ENCODE results near the gene CYB5B. TPM values are rescaled to one million over a fixed set of nuclear protein-coding genes. Genes with fewer than 3 reads are reported as not detected.

The CYB5B gene
- total RNA-seq, 2 experiments from 2014 or later: 179 to 183 TPM

DNA sequence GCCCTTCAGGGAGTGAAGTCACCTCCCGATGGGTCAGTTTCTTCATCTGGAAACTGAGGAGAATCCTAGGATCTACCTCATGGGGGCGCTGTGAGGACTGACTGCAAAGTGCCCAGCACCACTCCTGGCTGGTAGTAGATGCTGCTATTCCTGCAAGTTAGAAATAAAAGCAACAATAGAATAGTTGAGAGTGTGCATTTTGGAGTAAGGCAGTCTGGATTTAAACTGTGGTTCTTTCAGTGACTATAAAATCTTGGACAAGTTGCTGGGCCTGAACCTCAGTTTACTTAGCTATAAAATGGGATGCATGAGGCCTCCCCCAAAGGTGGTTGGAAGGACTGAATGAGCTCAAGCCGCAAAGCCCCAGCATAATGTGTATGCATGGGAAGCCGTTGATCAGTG is 70.6 kb downstream of the CYB5B start:
- no peak for ATAC-seq
- DNase-seq: peak; percentile 52
- Mint-ChIP-seq H3K27ac (no peak overlapping the region), H3K9me3 (ENCODE audit: insufficient read depth) (no peaks in the 10 kb centered on the region), H3K27me3 (ENCODE audit: low read depth) (no peaks in the 10 kb centered on the region), H3K36me3 (ENCODE audit: low read depth) (no peaks in the 10 kb centered on the region), H3K4me1 (ENCODE audit: low read depth) (no peaks in the 10 kb centered on the region), H3K4me3 (no peak overlapping the region)
- CTCF ChIA-PET: interaction anchor here (1.4 kb wide), 1 partner anchor 30 kb away, joined by 3 read pairs; no protein-coding TSS in a partner anchor
- POLR2A ChIA-PET: no interaction called here

DNA sequence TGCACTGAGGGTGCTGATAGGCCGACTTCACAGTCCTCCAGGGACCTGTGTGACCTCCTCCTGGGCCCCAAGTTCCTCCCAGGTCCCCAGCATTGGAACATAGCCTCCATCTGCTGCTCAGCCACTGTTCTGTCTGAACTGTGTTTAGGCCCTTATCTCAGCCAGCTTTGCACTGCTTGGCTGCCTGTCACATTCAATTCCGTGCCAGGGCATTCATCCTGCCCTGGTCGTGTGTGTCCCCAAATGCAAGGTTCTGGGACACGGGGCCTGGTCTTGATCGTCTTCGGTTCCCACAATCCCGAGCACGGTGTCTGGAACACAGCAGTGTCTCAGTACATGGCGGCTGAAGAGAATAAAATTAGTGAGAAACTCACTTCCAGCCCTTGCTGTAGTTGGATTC is 71.4 kb downstream of the CYB5B start:
- H3K27ac Mint-ChIP-seq: no peak overlapping the region
- ATAC-seq: no peak
- H3K9me3 Mint-ChIP-seq (ENCODE audit: insufficient read depth): no peaks in the 10 kb centered on the region
- H3K4me3 Mint-ChIP-seq: no peak overlapping the region
- no peaks in the 10 kb centered on the region for H3K36me3 Mint-ChIP-seq (ENCODE audit: low read depth)
- no peaks in the 10 kb centered on the region for H3K27me3 Mint-ChIP-seq (ENCODE audit: low read depth)
- ChIA-PET CTCF (no interaction called here), POLR2A (no interaction called here)
- DNase-seq: no peak
- no peaks in the 10 kb centered on the region for H3K4me1 Mint-ChIP-seq (ENCODE audit: low read depth)

DNA sequence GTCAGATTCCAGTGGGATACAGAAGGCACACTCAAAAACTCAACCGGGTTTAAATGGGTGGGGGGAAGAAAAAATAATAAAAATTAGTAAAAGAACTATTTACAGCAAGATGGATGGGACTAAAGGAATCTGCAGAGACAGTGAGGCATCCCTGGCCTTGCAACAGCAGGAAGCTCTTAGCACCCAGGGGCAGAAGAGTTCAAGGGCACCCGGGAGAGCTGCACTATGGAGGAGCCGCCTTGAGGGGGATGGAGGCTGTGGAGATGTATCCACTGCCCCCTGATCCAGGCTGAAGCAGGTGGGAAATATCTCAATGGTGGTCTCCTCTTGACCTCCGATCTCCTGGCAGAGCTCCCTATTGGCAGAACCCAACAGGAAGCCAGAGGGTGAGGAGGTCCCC is 72.0 kb downstream of the CYB5B start:
- DNase-seq (no peak), ATAC-seq (no peak)

DNA sequence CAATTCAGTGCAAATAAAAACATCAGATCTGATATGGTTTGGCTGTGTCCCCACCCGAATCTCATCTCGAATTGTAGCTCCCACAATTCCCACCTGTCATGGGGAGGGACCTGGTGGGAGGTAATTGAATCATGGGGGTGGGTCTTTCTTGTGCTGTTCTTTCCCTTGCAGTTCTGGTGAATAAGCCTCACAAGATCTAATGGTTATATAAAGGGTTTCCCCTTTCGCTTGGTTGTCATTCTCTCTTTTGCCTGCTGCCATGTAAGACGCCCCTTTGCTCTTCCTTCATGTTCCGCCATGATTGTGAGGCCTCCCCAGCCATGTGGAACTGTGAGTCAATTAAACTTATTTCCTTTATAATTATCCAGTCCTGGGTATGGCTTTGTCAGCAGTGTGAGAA is 72.5 kb downstream of the CYB5B start:
- DNase-seq: no peak
- ChIA-PET CTCF (no interaction called here), POLR2A (no interaction called here)
- no peaks in the 10 kb centered on the region for H3K9me3 Mint-ChIP-seq (ENCODE audit: insufficient read depth)
- H3K36me3 Mint-ChIP-seq (ENCODE audit: low read depth): no peaks in the 10 kb centered on the region
- H3K27me3 Mint-ChIP-seq (ENCODE audit: low read depth): no peaks in the 10 kb centered on the region
- no peak overlapping the region for H3K4me3 Mint-ChIP-seq
- H3K27ac Mint-ChIP-seq: no peak overlapping the region
- H3K4me1 Mint-ChIP-seq (ENCODE audit: low read depth): peaks cover under 1% of the 10 kb centered on the region
- ATAC-seq: no peak

More for the DNA sequence above, 72.0 kb downstream of the CYB5B start:
- Mint-ChIP-seq H3K4me3 (no peak overlapping the region), H3K9me3 (ENCODE audit: insufficient read depth) (no peaks in the 10 kb centered on the region), H3K27ac (no peak overlapping the region), H3K36me3 (ENCODE audit: low read depth) (no peaks in the 10 kb centered on the region), H3K4me1 (ENCODE audit: low read depth) (no peaks in the 10 kb centered on the region), H3K27me3 (ENCODE audit: low read depth) (no peaks in the 10 kb centered on the region)
- CTCF ChIA-PET: no interaction called here
- POLR2A ChIA-PET: no interaction called here

DNA sequence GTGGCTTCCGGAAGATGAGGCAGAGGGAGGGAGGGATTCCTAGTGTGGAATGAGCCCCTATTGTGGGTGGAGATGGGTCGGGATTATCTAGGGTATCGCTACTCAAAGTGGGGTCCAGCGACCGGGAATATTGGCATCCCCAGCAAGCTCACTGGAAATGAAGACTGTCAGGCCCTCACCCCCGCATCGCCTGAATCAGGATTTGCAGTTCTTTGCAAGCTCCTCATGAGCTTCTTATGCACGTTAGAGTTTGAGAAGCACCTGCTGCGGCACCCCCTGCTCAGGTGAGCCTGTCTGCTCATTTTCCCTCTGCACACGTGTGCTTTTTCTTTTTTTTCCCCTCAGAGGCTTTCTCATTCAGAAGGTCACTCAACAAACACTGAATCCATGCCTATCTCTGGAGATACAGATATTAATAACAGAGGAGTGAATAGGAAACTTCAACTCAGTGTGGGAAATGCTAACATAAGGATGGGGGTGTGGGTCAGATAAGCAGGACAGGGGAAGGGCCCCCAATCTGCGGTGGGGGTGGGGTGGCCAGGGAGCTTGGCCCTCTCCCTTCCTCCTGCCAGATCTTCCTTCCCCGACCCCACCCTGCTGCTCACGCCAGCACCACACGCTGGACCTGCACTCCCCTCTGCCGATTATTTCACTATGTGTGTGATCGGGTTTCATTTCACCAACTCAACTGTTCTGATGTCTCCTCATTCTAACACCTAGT is 73.6 kb downstream of the CYB5B start:
- ATAC-seq (no peak), DNase-seq (no peak)
- H3K9me3 Mint-ChIP-seq (ENCODE audit: insufficient read depth): no peaks in the 10 kb centered on the region
- H3K4me3 Mint-ChIP-seq: no peak overlapping the region
- ChIA-PET POLR2A (interaction anchor here (0.9 kb wide), 1 partner anchor 23 kb away, joined by 3 read pairs; no protein-coding TSS in a partner anchor), CTCF (no interaction called here)
- H3K27ac Mint-ChIP-seq: no peak overlapping the region
- H3K4me1 Mint-ChIP-seq (ENCODE audit: low read depth): peaks cover 5% of the 10 kb centered on the region
- H3K36me3 Mint-ChIP-seq (ENCODE audit: low read depth): no peaks in the 10 kb centered on the region
- H3K27me3 Mint-ChIP-seq (ENCODE audit: low read depth): no peaks in the 10 kb centered on the region

DNA sequence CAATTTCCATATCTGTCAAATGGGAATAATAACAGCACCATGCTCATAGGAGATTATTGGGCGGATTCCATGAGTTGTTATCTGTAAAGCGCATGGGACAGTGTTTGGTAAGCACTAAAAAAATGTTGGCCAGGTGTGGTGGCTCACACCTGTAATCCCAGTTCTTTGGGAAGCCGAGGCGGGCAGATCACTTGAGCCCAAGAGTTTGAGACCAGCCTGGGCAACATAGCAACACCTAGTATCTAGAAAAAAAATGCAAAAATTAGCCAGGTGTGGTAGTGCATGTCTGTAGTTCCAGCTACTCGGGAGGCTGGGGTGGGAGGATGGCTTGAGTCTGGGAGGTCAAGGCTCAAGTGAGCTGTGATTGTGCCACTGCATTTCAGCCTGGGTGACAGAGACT is 74.5 kb downstream of the CYB5B start:
- Mint-ChIP-seq H3K27me3 (ENCODE audit: low read depth) (no peaks in the 10 kb centered on the region), H3K4me1 (ENCODE audit: low read depth) (peaks cover 5% of the 10 kb centered on the region), H3K36me3 (ENCODE audit: low read depth) (no peaks in the 10 kb centered on the region), H3K4me3 (no peak overlapping the region), H3K9me3 (ENCODE audit: insufficient read depth) (no peaks in the 10 kb centered on the region), H3K27ac (no peak overlapping the region)
- CTCF ChIA-PET: no interaction called here
- DNase-seq (no peak), ATAC-seq (no peak)
- POLR2A ChIA-PET: interaction anchor here (0.9 kb wide), 1 partner anchor 44 kb away, joined by 3 read pairs; no protein-coding TSS in a partner anchor

DNA sequence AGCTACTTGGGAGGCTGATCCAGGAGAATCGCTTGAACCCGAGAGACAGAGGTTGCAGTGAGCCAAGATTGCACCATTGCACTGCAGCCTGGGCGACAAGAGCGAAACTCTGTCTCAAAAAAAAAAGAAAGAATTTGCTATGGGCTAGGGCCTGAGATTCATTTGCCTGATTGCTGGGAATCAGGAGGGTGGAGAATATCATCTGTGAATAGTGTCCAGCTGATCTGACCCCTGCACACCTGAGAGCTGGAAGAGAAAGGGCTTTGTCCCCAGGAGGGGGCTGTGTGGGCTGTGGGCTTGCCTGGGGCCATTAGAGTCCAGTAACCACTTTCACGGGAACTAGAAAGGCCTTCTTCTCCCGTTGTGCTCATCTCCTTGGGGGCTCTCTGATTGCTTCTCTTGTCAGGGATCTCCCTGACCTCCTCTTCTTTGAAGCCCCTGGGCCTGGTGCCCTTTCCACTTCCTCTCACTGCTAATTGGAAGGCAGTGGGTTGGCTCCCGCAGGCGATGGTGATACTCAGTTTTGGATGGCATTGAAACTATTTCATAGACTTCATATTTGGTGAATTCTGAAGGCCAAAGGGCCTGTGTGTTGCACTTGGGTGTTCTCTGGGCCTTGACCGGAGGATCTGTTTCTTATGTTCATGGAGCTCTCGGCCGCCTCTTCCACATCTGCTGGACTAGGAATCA is 75.3 kb downstream of the CYB5B start:
- Mint-ChIP-seq H3K9me3 (ENCODE audit: insufficient read depth) (no peaks in the 10 kb centered on the region), H3K27me3 (ENCODE audit: low read depth) (no peaks in the 10 kb centered on the region), H3K36me3 (ENCODE audit: low read depth) (no peaks in the 10 kb centered on the region), H3K4me1 (ENCODE audit: low read depth) (peaks cover 5% of the 10 kb centered on the region), H3K27ac (no peak overlapping the region), H3K4me3 (no peak overlapping the region)
- DNase-seq (no peak), ATAC-seq (no peak)
- POLR2A ChIA-PET: interaction anchor here (0.9 kb wide), 1 partner anchor 45 kb away, joined by 3 read pairs; no protein-coding TSS in a partner anchor
- CTCF ChIA-PET: no interaction called here

DNA sequence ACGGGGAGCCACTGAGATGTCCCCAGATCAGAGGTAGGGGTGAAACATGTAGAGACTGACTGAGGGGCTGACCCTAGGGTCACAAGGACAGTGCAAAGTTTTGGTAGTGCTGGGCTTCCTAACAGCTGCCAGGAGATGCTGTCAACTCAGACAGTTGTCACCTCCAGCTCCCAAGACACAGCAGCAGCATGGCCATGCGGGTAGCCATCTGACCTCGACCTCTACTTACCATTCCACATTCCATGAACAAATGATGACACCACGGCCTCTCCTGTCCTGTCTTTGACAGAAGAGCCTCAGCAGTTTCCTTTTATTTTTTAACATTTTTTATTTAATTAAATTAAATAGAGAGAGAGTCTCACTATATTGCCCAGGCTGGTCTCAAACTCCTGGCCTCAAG is 76.1 kb downstream of the CYB5B start:
- Mint-ChIP-seq H3K9me3 (ENCODE audit: insufficient read depth) (no peaks in the 10 kb centered on the region), H3K27ac (no peak overlapping the region), H3K4me3 (no peak overlapping the region), H3K36me3 (ENCODE audit: low read depth) (no peaks in the 10 kb centered on the region), H3K27me3 (ENCODE audit: low read depth) (no peaks in the 10 kb centered on the region), H3K4me1 (ENCODE audit: low read depth) (peaks cover 5% of the 10 kb centered on the region)
- no peak for ATAC-seq
- POLR2A ChIA-PET: no interaction called here
- CTCF ChIA-PET: no interaction called here
- no peak for DNase-seq

DNA sequence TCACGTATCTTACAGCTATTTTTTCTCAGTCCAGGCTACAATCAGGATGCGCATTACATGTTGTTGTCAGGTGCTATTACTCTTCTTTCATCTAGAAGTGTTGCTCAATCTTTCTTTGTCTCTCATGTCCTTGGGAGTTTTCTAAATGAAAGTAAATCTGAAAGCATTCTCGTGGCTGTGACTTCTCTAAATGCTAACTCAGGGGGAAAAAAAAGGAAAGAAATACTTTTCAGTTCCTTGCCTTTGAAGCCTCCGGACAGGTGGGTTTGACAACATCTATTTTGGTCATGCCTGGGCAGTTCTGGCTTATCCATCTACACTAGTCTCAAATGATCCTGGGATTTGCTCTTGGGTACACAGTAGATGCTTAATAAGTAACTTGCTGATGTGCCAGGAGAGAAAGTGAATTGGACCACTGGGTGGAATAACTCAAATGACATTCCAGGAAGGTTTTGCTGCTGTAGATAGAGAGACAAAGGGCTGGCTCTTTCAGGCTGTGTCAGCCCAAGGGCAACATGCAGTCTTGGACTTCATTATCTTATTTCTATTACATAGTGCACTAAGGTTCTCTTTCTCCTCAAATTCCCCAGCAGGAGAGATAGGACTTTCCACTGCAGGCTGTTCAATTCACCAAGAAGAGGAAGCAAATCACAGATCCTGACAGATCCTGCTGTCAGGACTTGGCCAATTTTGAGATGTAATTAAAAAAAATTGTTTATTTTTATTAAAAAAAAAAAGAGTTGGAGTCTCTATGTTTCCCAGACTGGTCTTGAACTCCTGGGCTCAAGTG is 77.7 kb downstream of the CYB5B start:
- Mint-ChIP-seq H3K27ac (no peak overlapping the region), H3K36me3 (ENCODE audit: low read depth) (no peaks in the 10 kb centered on the region), H3K4me3 (no peak overlapping the region), H3K4me1 (ENCODE audit: low read depth) (peaks cover 5% of the 10 kb centered on the region), H3K9me3 (ENCODE audit: insufficient read depth) (no peaks in the 10 kb centered on the region), H3K27me3 (ENCODE audit: low read depth) (no peaks in the 10 kb centered on the region)
- ATAC-seq (no peak), DNase-seq (no peak)
- ChIA-PET POLR2A (no interaction called here), CTCF (interaction anchor here (0.7 kb wide), 2 partner anchors 13 to 187 kb away, joined by 3 read pairs; no protein-coding TSS in a partner anchor)

DNA sequence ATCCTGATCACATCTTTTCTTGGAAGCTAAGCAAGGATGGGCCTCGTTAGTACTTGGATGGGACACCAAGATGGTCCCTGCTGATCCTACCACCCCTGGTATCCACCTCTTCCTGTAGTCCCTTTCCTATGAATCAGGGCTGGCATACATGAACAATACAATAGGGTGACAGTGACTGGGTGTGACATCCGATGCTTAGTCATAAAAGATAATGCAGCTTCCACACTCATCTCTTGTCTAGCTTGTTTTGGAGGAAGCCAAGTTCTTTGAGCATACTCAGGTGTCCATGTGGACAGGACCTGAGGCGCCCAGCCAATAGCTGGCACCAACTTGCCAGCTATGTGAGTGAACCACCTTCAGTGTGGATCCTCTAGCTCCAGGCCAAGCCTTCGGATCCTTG is 78.8 kb downstream of the CYB5B start:
- Mint-ChIP-seq H3K27me3 (ENCODE audit: low read depth) (peaks cover under 1% of the 10 kb centered on the region), H3K4me3 (no peak overlapping the region), H3K9me3 (ENCODE audit: insufficient read depth) (no peaks in the 10 kb centered on the region), H3K27ac (no peak overlapping the region), H3K4me1 (ENCODE audit: low read depth) (peaks cover 6% of the 10 kb centered on the region), H3K36me3 (ENCODE audit: low read depth) (no peaks in the 10 kb centered on the region)
- ChIA-PET POLR2A (no interaction called here), CTCF (no interaction called here)
- ATAC-seq (no peak), DNase-seq (no peak)

DNA sequence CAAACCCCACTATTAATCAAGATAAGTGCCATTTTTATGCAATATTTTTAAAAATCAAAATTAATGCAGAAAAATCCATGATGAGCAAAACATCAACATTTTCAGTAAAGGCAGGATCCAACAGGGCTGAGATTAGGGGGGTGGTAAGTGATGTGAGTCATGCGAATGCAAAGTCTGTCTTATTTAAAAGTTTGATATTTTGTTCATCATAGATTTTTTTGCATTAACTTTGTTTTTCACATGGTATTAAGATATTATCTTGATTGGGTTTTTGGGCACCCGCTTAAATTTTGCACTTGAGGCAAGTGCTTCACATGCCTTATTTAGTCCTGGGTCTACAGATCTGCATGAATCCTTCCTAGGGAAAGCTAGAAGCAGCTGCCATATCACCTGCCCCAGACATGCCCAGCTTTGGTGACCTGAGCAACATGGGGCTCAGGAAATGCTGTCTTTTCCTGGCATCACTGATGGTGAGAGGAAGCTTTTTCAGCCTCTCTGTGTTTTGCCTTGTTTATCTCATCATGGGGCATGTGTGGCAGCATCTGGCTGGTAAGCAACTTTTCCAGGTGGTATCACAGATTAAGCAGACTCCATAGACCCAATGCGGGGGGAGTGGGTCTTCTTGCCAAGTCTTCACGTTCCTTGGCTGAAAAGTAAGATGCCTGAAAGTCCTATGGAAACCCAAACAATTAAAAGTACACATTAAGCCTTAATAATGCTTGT is 83.8 kb downstream of the CYB5B start:
- Mint-ChIP-seq H3K27me3 (ENCODE audit: low read depth) (peaks cover 6% of the 10 kb centered on the region), H3K36me3 (ENCODE audit: low read depth) (no peaks in the 10 kb centered on the region), H3K4me1 (ENCODE audit: low read depth) (peaks cover 3% of the 10 kb centered on the region), H3K9me3 (ENCODE audit: insufficient read depth) (no peaks in the 10 kb centered on the region), H3K4me3 (no peak overlapping the region), H3K27ac (no peak overlapping the region)
- ChIA-PET CTCF (interaction anchor here (0.6 to 1.6 kb wide), 2 partner anchors 16 to 114 kb away, joined by 3 read pairs; no protein-coding TSS in a partner anchor), POLR2A (no interaction called here)
- no peak for ATAC-seq
- DNase-seq: no peak

Measured in activated CD8-positive, alpha-beta T cell treated with anti-CD3 and anti-CD28 coated beads, Interleukin-2, amount 10 ng/mL, durations not matched to agents 7 days and 5 days (primary cell).